Gastroesophageal sphincter (tissue), 3 donors: Measurements from ENCODE around the gene SMURF2.

Experiments
- CTCF ChIP-seq, 4 experiments: fragments of 200-600 bp in 2 of 4; fragments of 450-650 bp in 2 of 4; sonication (generic) in 1 of 4; IDR thresholded peaks; one replicate each; pipeline ENCODE4 v1.5.1; 2017 to 2019; ENCODE audit warnings: antibody characterized with exemption in 4 of 4, mild to moderate bottlenecking in 2 of 4, moderate library complexity in 2 of 4
- POLR2AphosphoS5 ChIP-seq: sonication (generic); formaldehyde crosslinking; IDR thresholded peaks from one replicate; pipeline ENCODE4 v1.6.1; 2017; ENCODE audit warnings: antibody characterized with exemption

- TF ChIP-seq CTCF (IDR thresholded peaks at IDR 0.05) (no peak), POLR2AphosphoS5 (no peak)
Observed at GRCh38 chr17:64634218-64634617, 27.9 kb downstream of the SMURF2 start.
